Activated CD4-positive, alpha-beta T cell treated with anti-CD3 and anti-CD28 coated beads, Interleukin-2, amount 50 U/mL, for 48 hours (primary cell): ENCODE results near the gene SORCS2.

Experiments used
- DNase-seq, 2 experiments: peaks; one replicate each; pipeline ENCODE4 v3.0.0-alpha.2; 2020

SORCS2 gene

DNA sequence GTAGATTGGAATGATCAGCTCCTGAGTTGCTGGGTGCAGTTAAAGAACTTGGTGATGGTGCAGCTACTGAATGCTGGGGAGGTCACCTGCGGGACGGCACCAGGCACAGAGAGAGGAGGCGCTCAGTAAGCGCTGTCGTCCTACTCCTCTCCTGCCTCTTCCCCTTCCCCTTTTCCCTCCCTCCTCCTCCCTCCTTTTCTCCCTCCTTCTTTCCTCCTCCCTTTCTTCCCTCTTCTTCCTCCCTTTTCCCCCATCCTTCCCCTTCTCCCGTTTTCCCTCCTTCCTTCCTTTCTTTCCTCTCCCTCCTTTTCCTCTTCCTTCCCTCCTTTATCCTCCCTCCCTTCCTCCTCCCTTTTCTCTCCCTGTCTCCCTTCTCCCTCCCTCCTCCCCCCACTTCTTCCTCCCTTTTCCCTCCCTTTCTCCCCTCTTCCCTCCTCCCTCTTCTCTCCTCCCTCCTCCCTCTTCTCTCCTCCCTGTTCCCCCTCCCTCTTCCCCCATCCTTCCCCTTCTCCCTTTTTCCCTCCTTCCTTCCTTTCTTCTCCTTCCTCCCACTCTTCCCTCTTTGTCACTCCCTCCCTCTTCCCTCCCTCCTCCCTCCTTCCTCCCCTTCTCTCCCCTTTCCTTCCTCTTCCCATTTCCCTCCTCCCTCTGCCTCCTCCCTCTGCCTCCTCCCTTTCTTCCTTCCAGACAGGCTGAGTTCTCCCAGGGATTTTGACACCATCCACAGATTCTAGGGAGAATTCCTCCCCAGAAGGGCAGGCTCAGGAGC lies 330.3 kb downstream of the SORCS2 start:
- no peak for DNase-seq

DNA sequence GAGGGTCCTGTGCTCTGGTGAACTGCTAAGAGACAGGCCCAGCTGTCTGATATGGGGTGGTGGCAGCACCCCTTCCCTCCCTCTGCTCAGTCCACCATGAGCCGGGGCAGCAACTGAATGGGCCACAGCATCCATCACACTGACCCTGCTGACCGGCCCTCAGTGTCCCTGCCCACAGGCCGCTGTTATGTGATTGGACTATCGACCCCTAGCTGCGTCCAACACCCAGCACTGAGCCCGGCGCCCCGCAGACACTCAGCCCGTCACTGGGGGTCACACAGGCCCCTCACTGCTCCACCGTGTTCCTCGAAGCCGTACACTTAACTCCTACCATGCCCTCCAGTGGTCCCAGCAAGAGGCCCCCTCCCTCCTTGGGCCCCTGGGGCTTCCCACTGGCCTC lies 331.2 kb downstream of the SORCS2 start:
- no peak for DNase-seq

GRCh38 chr4:7524064-7524682 lies 331.8 kb downstream of the SORCS2 start:
- DNase-seq, result no peak

DNA sequence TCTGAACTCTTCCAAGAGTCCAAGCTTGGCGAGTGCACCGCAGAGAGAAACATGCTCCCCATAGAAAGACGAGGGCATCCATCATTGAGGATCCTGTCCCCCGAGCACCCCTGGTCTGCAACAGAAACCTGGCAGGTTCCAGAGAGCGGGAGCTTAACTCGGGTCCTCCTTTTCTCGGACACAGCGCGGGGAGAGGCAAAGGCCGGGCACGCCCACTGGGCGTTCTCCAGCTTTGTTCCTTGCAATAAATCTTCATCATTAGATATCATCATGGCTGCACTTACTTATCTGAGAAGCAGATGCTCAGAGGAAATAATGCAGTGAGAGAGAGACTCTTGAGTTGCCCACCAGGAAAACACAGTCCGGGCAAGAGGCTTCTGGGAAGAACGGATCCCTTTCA lies 332.5 kb downstream of the SORCS2 start:
- DNase-seq, result no peak

DNA sequence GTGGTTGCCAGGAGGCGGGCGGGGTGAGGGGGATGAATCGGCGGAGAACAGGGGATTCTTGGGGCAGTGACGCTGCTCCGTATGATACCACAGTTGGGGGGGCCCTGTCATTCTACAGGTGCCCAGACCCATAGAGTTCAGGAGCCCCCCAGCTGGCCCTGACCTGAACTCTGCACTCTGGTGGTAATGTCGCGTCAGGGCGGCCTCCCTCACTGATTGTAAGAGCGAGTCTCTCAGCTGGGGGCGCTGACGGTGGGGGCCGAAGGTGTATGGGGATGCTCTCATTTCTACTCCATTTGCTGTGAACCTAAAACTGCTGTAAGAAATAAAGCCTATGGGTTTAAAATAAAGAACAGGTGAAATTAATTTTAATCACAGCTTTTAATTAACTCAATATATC lies 334.2 kb downstream of the SORCS2 start:
- DNase-seq, result no peak

- no peak for DNase-seq
Measured at GRCh38 chr4:7526929-7527535, 334.7 kb downstream of the SORCS2 start.

- no peak for DNase-seq
Measured at GRCh38 chr4:7529368-7530080, 337.2 kb downstream of the SORCS2 start.

- no peak for DNase-seq
Measured at GRCh38 chr4:7530082-7530481, 337.7 kb downstream of the SORCS2 start.

- no peak for DNase-seq
Measured at GRCh38 chr4:7530932-7531639, 338.7 kb downstream of the SORCS2 start.

DNA sequence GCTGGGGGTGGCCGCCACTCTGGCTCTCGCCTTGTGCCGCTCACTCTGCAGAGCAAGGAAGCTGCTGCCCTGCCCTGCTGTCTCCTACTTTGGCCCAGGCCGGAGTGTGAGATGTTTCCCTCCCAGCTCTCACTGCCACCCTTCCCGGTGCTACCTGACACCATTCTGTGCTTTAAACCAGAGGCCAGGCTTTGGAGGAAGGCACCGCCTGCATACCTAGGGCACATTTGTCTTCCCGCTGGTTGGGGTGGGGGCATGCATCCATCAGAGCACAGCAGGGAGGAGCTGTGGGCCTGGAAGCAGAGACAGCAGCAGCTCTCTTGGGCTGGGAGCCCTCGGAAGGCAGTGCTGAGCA lies 339.3 kb downstream of the SORCS2 start:
- DNase-seq, result no peak

DNA sequence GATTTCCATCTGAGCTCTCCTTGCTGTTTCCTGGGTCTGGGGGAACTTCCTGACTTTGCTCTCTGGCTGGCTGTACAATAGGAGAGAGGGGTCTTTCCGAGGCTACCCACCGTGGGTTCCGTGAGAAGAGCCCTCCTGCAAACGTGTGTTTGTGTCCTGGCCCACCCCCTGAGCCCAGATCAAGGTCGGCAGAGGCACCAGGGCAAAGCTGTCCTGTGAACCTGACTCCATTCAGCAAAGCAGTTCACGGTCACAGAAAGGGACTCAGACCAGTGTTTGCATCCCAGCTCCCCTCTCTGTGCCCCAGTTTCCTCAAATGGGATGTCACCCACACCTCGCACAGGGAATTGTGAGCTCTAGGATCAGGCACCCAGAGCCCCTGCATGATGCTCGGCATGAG lies 339.7 kb downstream of the SORCS2 start:
- no peak for DNase-seq

- no peak for DNase-seq
Measured at GRCh38 chr4:7533267-7533666, 340.9 kb downstream of the SORCS2 start.

GRCh38 chr4:7535094-7535493 lies 342.8 kb downstream of the SORCS2 start:
- DNase-seq, result no peak

- no peak for DNase-seq
Measured at GRCh38 chr4:7535619-7536018, 343.3 kb downstream of the SORCS2 start.

DNA sequence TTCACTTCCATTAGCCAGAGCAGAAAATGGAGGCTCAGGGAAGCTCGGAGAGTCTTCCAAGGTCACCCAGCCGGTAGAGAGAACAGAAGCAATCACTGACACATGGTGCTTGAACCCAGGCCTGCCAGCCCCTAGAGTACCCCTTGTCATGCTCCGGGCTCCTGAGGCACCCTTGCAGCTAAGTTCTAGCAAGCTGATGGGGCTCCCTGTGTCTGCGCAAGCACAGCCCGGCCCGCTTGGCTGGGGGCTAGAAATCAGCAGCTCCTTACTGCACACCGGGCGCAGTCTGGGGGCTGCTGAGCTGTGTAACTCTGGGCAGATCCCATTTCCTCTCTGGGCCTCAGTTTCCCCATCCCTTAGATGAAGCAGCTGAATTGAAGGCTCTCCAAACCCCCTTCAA lies 344.5 kb downstream of the SORCS2 start:
- no peak for DNase-seq

GRCh38 chr4:7537853-7538400 lies 345.6 kb downstream of the SORCS2 start:
- no peak for DNase-seq

- DNase-seq, result no peak
Measured at GRCh38 chr4:7538518-7538917, 346.2 kb downstream of the SORCS2 start.

DNA sequence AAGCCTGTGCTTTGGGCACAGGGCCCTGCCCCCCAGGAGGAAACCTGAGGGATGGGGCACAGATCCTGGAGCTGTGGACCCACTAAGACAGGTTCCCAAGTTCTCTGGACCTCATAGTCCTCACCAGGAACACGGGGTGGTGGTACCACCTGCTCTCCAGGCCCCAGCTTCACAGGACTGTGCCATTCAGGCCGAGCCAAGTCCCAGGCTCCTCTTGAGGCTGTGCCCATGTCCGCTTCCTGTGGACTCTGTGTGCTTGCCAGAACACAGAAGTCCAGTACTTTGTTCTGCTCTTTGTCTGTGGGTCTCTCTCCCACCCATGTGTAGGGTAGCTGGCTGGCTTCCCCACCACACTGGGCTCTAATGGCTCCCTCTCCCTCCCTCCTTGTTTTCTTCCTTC lies 346.8 kb downstream of the SORCS2 start:
- DNase-seq, result no peak

GRCh38 chr4:7539659-7540058 lies 347.3 kb downstream of the SORCS2 start:
- DNase-seq, result peak; percentile 20 to 23

DNA sequence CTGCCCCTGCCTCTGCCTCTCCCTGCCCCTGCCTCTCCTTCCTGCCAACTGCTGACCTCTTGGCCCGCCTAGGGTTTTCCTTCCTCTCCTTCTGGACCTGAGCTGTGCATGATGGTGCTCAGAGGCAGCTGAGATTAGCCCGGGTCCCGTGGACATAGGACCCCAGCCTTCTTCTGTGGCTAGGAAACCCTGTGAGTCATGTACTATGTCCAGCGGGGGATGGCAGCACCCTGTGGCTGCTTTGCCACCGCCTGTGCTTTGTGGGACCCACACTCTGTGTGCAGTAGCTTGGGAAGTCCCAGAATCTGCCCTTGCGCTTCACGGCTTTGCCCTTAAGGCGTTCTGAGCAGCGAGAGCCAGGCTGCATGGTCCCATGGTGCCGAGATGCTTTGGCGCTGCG lies 347.9 kb downstream of the SORCS2 start:
- no peak for DNase-seq

DNA sequence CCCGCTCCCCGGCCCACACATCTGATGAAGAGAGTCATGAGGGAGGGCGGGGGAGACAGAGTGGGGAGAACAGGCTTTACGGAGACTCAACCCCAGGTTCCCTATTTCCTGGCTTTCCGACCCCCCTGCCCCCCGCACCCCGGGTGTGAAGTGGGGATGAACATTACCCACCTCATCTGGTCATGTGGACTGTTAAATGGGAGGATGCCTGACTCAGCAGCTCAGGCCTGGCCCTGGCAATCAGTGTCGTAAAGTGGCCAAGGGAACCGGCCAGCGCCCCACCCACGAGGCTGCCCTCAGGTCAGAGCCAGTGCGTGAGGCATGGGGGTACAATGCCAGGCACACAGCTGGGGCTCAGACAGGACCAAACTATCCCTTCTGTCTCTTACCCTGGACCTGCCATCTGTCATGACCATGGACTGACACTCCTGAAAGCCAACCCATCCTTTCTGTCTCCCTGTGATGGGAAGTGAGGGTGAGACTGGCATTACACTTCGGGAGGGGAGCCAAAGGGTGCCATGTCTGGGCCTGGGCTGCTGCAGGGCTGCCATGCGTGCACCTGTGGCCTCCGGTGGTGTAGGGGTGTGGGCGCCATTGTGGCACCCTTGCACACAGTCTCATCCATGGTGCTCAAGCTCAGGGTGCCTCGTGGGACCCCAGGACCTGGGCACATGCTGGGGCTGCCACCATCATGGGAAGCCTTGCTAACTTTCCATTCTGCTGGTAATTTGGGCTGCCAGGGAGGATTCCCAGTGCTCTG lies 348.5 kb downstream of the SORCS2 start:
- DNase-seq, result no peak

GRCh38 chr4:7541414-7541810 lies 349.1 kb downstream of the SORCS2 start:
- no peak for DNase-seq
